ENCODE measurements around the gene VEGFB. TPM values are rescaled to one million over a fixed set of nuclear protein-coding genes. Genes with fewer than 3 reads are reported as not detected.

The VEGFB gene
- total RNA-seq, 1 donor from 2014 or later, result 2.3 TPM

DNA sequence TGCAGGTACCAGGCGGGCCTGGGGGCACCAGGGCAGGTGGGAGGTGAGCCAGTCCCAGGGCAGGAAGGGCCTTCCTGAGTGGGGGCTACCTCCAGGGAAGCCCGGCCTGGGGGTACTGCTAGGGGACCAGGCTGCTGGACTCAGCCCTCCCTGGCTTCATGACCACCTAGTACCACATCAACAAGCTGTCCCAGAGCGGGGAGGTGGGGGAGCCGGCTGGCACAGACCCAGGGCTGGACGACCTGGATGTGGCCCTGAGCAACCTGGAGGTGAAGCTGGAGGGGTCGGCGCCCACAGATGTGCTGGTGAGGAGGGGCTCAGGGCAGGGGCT is 15.1 kb upstream of the VEGFB start:
- no peak overlapping the region for H3K4me3 ChIP-seq
- H3K27me3 Mint-ChIP-seq (ENCODE audit: insufficient read depth, low read depth), result no peaks in the 10 kb centered on the region
- H3K79me2 ChIP-seq (ENCODE audit: low read depth), result no peaks in the 10 kb centered on the region

GRCh38 chr11:64219755-64220154 is 14.6 kb upstream of the VEGFB start:
- H2AFZ ChIP-seq (replicated peaks), result no peak overlapping the region
- H3K9me3 ChIP-seq (ENCODE audit: low read depth), result no peaks in the 10 kb centered on the region
- peaks cover under 1% of the 10 kb centered on the region for H3F3A ChIP-seq (ENCODE audit: low read depth)
- H3K4me2 ChIP-seq, result no peak overlapping the region
- no peak for TF ChIP-seq EZH2phosphoT487 (IDR thresholded peaks at IDR 0.05)
- TF ChIP-seq, protein P1, sequence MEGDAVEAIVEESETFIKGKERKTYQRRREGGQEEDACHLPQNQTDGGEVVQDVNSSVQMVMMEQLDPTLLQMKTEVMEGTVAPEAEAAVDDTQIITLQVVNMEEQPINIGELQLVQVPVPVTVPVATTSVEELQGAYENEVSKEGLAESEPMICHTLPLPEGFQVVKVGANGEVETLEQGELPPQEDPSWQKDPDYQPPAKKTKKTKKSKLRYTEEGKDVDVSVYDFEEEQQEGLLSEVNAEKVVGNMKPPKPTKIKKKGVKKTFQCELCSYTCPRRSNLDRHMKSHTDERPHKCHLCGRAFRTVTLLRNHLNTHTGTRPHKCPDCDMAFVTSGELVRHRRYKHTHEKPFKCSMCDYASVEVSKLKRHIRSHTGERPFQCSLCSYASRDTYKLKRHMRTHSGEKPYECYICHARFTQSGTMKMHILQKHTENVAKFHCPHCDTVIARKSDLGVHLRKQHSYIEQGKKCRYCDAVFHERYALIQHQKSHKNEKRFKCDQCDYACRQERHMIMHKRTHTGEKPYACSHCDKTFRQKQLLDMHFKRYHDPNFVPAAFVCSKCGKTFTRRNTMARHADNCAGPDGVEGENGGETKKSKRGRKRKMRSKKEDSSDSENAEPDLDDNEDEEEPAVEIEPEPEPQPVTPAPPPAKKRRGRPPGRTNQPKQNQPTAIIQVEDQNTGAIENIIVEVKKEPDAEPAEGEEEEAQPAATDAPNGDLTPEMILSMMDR (IDR thresholded peaks at IDR 0.05), result no peak
- TF ChIP-seq EZH2 (IDR thresholded peaks at IDR 0.05), result no peak
- no peaks in the 10 kb centered on the region for H3K79me2 ChIP-seq (ENCODE audit: low read depth)
- no peaks in the 10 kb centered on the region for H4K20me1 ChIP-seq (ENCODE audit: low read depth)
- H3K4me3 ChIP-seq, result no peak overlapping the region
- H3K36me3 Mint-ChIP-seq, result peaks cover 5% of the 10 kb centered on the region
- no peak overlapping the region for H3K9ac ChIP-seq
- peaks cover 3% of the 10 kb centered on the region for H3K4me1 Mint-ChIP-seq
- no peak overlapping the region for H3K27ac ChIP-seq
- no peaks in the 10 kb centered on the region for H3K4me1 ChIP-seq
- no peaks in the 10 kb centered on the region for H3K27me3 ChIP-seq
- no peaks in the 10 kb centered on the region for H3K36me3 ChIP-seq
- no peak overlapping the region for H3K4me3 Mint-ChIP-seq
- H3K27ac Mint-ChIP-seq, result no peak overlapping the region
- no peaks in the 10 kb centered on the region for H3K9me3 Mint-ChIP-seq
- no peaks in the 10 kb centered on the region for H3K27me3 Mint-ChIP-seq (ENCODE audit: insufficient read depth, low read depth)
- peak; percentile 1 for DNase-seq (ENCODE audit: low spot score)

More for the DNA sequence above, 15.1 kb upstream of the VEGFB start:
- Histone ChIP-seq H3K27ac (no peak overlapping the region), H3K27me3 (no peaks in the 10 kb centered on the region), H3K9me3 (ENCODE audit: low read depth) (no peaks in the 10 kb centered on the region), H3K36me3 (no peaks in the 10 kb centered on the region), H3K4me1 (no peaks in the 10 kb centered on the region), H4K20me1 (ENCODE audit: low read depth) (no peaks in the 10 kb centered on the region), H3K4me2 (no peak overlapping the region), H2AFZ (replicated peaks) (no peak overlapping the region), H3F3A (ENCODE audit: low read depth) (no peaks in the 10 kb centered on the region), H3K9ac (no peak overlapping the region)
- no peak for TF ChIP-seq EZH2phosphoT487 (IDR thresholded peaks at IDR 0.05)
- TF ChIP-seq, protein P1 (IDR thresholded peaks at IDR 0.05), result no peak
- TF ChIP-seq EZH2 (IDR thresholded peaks at IDR 0.05), result no peak
- Mint-ChIP-seq H3K9me3 (no peaks in the 10 kb centered on the region), H3K4me3 (no peak overlapping the region), H3K4me1 (peaks cover 3% of the 10 kb centered on the region), H3K27ac (no peak overlapping the region), H3K36me3 (peaks cover 5% of the 10 kb centered on the region)
- no peak for DNase-seq (ENCODE audit: low spot score)

GRCh38 chr11:64220271-64220670 is 14.1 kb upstream of the VEGFB start:
- no peaks in the 10 kb centered on the region for H4K20me1 ChIP-seq (ENCODE audit: low read depth)
- peaks cover 3% of the 10 kb centered on the region for H3K4me1 ChIP-seq
- H3K27ac ChIP-seq, result no peak overlapping the region
- no peaks in the 10 kb centered on the region for H3K36me3 ChIP-seq
- no peak overlapping the region for H3K4me3 ChIP-seq
- Mint-ChIP-seq H3K27me3 (ENCODE audit: insufficient read depth, low read depth) (no peaks in the 10 kb centered on the region), H3K9me3 (no peaks in the 10 kb centered on the region), H3K4me1 (peaks cover 9% of the 10 kb centered on the region), H3K36me3 (peaks cover 2% of the 10 kb centered on the region), H3K27ac (no peak overlapping the region), H3K4me3 (no peak overlapping the region)
- no peaks in the 10 kb centered on the region for H3K79me2 ChIP-seq (ENCODE audit: low read depth)
- no peak overlapping the region for H3K9ac ChIP-seq
- TF ChIP-seq EZH2phosphoT487 (IDR thresholded peaks at IDR 0.05), result no peak
- TF ChIP-seq, protein P1 (IDR thresholded peaks at IDR 0.05), result no peak
- DNase-seq (ENCODE audit: low spot score), result peak; percentile 0
- H3K27me3 ChIP-seq, result no peaks in the 10 kb centered on the region
- no peaks in the 10 kb centered on the region for H3K9me3 ChIP-seq (ENCODE audit: low read depth)
- H2AFZ ChIP-seq (replicated peaks), result no peak overlapping the region
- H3F3A ChIP-seq (ENCODE audit: low read depth), result peaks cover 5% of the 10 kb centered on the region
- H3K4me2 ChIP-seq, result no peak overlapping the region
